Fibroblast of peridontal ligament (primary cell): ENCODE results near the gene SH3GL2.

Source experiments
- DNase-seq: peaks from one replicate; pipeline ENCODE4 v3.0.0-alpha.2; 2010; ENCODE audit errors: extremely low read depth

The SH3GL2 gene

DNA sequence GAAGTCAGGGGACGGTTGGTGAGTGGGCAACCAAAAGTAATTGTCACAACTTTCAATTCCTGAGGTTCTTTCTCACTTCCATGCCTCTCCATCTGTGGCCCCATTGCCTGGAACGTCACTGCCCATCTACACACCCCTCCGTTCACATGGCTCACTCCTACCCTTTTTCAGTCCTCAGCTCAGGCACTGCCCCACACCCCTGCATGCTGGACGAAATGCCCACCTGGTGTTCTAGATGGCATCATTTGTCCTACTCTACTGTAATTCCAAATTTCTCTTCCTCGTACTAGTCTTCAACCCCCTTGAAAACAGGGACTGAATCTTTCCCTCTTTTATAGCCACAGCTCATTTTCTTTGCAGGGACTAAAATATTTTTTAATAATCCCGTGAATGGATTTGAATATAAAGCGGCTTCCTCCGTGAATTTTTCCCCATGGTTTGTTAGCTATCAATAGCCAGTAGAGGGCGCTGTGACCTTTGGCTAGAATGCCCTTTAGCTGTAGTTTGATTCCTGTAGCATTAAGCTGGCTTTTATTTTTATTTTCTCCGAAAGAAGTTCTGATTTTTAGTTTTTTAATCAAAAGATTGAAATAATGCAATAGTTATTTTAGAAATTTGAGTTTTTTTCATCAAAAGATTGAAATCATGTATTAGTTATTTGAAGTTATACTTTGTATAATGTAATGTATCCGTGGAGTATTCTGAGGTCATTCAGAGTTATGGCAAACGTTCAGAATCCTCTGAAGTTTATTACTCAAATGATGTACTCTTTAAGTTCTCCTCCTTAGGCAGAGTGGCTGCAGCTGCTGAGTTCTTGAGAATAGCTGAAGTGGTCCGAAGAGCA lies 232.1 kb downstream of the SH3GL2 start:
- DNase-seq = peak; percentile 82

DNA sequence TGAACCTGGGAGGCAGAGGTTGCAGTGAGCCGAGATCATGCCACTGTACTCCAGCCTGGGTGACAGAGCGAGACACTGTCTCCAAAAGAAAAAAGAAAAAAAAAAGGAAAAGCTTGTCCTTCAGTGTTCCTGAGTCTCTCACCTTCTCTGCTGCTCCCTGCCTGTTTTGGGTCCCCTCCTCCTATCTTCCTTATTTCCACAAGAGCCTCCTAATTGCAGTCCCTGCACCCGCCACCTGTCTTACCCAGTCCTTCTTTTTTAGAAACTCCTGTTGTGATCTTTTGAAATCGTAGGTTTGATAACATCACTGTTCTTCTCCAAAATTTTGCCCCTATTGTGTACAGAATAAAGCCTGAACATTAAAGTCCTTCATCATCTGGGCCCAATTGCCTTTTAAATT lies 234.9 kb downstream of the SH3GL2 start:
- DNase-seq = no peak

DNA sequence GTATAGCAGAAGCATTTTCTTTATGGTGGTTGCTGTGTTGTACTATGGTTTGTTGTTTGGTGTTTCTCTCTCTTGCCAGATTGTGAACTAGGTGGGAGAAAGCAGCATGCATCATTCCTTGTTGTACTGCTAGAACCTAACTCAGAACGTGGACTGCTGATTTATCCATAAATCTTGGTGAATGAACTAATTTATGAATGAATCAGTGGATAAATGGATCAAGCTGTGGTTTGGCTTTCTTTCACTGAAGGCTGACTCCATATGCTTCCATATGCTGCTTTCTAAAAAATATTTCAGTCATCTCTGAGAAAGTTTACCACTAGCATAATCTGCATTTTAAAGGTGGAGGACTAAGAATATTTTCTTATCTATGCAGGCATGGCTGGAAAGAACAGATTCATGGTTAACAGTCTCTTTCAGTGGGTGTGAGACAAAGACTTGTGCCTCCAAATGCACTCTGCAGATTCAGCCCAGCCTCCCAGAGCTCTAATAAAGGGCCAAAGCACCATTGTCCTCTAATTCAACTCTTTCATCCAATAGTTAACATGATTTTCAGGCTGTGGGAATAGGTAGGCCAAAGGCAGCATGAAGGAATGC lies 237.7 kb downstream of the SH3GL2 start:
- DNase-seq = no peak

DNA sequence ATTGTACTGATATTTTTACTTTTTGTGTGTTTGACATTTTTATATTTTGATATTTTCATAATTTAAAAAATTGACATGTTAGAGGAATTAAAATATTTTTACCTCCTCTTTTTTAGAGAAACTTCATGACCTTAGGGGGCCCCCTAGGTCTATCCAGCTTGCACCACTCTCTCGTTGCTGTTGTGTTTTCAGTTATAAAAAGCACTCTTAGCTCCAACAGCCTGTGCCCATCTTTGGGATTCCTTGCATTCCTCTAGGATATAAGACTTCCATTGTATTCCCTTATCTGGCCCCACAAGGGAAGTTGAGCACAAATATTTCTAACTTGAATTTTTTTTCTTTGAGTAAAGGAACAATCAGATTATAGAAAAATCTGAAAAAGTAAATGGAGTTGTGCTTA lies 245.3 kb downstream of the SH3GL2 start:
- no peak for DNase-seq

DNA sequence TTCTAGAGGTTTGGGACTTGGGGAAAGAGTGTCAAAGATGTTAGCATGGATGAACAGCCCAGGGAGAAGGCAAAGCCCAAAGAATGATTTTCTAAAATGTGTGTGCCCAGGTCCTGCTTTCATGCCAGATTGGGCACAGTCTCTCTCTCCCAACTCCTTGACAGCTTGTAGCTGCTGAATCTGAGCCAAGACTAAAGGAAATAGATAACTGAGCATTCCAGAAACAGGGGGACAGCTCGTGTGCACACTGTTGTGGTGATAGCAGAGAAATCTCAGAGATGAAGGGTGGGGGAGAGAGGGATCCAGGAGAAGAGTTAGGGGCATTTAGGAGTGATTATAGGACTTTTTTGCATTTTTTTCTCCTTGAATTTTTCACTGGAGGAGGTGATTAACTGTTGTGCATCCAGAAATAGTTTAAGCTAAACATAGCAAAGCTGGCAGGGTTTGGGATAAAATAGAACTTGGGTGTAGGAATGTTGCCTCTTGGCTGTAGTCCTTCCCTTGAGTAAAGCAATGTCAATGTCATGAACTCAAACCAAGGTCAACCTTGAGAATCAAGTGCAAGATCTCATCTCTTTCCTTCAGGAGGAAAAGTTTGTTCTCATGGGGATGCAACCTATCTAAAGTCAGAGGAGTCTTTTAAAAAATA lies 245.9 kb downstream of the SH3GL2 start:
- no peak for DNase-seq

DNA sequence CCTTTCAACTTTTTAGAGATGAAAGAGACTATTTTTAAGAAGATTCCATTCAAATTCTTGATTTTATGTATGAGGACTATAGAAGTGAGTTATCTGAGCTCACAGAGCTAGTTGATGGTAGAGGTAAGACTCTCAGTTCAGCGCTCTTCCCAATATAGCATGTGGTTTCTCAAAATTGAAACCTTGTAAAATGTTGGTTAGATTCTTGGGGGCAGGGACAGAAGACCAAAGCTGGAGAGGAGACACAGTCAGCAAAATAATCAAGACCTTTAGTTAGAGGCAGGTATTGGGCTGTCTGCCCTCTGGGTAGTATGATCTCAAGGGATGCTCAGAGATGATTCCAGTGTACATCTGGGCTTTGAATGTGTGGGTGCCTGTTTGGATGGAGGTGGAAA lies 246.4 kb downstream of the SH3GL2 start:
- DNase-seq = no peak

DNA sequence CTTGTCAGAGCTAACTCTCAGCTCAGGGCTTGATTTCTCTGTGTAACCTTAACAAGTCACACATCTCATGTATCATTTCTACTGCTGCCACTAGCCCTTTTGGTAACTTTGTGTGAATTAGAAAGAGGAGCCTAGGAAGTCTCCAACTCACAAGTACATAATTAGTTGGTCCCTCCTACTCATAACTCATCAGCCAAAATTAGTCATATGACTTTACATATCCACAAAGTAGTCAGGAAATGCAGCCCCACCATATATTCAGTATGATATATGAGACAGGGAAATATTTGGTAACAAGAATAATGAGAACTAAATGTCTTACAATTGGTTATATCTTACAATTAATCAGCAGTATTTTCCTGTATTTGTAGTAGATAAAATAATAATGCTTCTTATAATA lies 250.2 kb downstream of the SH3GL2 start:
- DNase-seq = no peak

DNA sequence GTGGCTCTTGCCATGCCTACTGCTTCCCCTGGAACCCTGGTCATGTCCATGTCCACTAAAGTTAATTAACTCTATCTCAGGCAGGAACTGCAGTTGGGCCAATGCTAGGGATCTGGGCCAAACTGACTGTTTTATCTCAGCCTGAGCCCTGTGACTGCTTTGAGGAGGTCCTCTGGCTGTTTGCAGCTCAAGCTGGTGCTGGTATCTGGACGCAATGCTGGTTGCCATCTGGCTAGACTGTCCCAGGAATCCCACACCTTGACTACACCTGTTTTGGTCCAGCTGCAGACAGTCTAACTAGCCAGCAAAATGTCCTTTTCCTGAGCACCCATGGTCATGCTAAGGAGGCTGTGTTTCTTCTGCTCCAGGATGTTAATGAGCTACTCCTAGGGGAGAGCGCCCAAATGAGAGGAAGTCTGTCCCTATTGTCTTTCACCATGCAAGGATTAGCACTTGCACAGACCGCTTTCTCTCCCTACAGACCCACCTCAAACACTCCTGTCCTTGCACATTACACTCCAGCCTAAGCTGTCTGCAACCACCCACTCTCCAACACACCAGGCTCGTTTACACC lies 251.0 kb downstream of the SH3GL2 start:
- no peak for DNase-seq

DNA sequence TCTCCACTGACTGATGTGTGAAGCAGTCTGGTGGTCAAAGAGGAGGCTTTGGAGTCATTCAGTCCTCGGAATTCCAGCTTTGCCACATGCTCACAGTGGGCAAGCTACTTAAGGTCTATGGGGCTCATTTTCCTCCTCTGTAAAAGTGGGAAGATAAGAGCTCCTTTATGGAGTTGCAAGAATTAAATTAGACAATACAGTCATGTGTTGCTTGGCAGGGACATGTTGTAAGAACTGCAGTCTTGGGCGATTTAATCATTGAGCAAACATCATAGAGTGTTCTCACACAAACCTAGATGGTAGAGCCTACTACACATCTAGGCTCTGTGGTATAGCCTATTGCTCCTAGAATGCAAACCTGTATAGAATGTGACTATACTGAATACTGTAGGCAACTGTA lies 253.9 kb downstream of the SH3GL2 start:
- no peak for DNase-seq

DNA sequence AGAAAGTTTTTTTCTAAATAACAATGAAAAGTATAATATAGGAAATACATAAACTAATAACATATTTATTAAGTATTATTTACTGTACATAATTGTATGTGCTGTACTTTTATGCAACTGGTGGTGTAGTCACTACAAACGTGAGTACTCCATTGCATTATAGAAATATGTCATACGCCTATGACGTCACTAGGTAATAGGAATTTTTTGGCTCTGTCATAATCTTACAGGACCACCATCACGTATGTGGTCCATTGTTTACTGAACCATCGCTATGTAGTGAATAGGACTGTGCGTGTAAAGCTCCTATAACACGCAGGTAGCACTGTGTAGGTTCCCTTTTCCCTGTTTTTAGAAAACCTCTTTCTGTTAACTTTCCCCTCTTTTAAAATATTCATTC lies 255.0 kb downstream of the SH3GL2 start:
- DNase-seq = no peak

DNA sequence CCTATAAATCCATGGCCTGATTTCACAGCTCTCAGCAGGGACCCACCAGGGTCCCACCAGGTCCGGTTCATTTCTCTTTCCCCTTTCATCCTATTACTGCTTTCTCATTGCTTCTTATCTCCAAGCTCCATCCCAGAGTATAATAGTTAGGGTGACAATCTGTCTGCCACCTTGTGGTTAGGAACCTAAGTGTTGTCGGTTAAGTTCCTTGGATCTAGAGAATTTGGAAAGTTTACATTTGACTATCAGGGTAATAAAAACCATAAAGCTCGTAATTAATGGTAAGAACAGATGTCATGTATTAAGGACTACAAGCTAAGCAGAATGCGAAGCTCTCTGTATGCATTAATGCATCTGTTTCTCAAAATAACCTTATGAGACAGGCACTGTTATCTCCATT lies 259.1 kb downstream of the SH3GL2 start:
- DNase-seq = peak; percentile 4

DNA sequence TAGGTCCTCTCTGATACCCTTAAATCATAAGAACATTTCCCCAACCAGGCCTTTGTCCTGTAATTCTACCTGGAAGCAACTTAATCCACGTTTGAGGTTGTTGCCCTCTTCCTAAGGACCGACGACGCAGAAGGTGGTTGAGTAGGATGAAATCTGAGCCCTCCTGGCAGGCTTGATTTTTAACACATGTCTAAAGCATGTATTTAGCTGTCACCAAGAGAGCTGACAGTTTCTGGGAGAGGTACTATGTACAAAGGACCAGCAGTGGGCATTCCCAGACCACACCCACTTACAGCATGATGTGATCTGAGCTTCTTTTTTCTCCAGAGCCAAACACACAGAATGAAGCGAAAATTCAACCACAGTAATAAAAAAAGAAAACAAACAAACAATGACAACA lies 260.9 kb downstream of the SH3GL2 start:
- no peak for DNase-seq

DNA sequence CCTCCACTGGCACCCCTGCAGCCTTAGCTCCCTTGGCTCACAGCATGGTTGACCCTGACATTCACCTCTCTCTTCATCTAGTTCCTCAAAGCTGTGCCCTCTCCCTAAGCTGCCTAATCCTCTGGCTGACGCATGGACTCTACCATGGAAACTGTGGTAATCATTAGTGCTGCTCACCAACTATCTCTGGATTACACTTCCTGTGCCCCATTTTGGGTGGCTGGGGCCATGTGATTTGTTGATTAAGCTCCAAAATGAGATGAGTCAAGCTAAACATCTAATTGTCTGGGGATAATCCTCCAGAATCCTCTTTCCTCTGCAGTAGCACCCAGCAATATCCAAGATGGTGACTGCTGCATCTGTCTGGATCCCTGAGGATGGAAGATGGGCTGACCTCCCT lies 264.4 kb downstream of the SH3GL2 start:
- no peak for DNase-seq
